Smooth muscle cell (in vitro differentiated cells): ENCODE results near the gene SLC1A2. TPM values are rescaled to one million over a fixed set of nuclear protein-coding genes. Genes with fewer than 3 reads are reported as not detected.
A peak's percentile ranks its signal among the peaks of the same experiment; 100 is the strongest.

Experiments
- DNase-seq: peaks from one replicate; lab custom pipeline; 2025; ENCODE audit not compliant: unreplicated experiment; lab: John Stamatoyannopoulos, UW
- H2AFZ ChIP-seq: fragments of 200-600 bp; sonication (generic); 2 replicates; pipeline ENCODE4 v1.6.0; 2016; ENCODE audit warnings: antibody characterized with exemption, low read depth, mild to moderate bottlenecking
- H3F3A ChIP-seq: fragments of 200-600 bp; sonication (generic); 2 replicates; pipeline ENCODE4 v1.6.0; 2017; ENCODE audit warnings: antibody characterized with exemption, low read depth
- H3K27ac ChIP-seq: fragments of 200-600 bp; sonication (generic); 2 replicates; pipeline ENCODE4 v1.5.1; 2016; ENCODE audit warnings: low read depth, mild to moderate bottlenecking
- H3K27me3 ChIP-seq: fragments of 200-600 bp; sonication (generic); 2 replicates; pipeline ENCODE4 v1.6.1; 2016; ENCODE audit warnings: low read depth, mild to moderate bottlenecking
- H3K36me3 ChIP-seq: fragments of 200-600 bp; sonication (generic); 2 replicates; pipeline ENCODE4 v1.5.1; 2016; ENCODE audit warnings: low read depth
- H3K4me1 ChIP-seq: fragments of 200-600 bp; sonication (generic); 2 replicates; pipeline ENCODE4 v1.5.1; 2016; ENCODE audit warnings: low read depth
- H3K4me2 ChIP-seq: fragments of 200-600 bp; sonication (generic); 2 replicates; pipeline ENCODE4 v1.6.0; 2016; ENCODE audit warnings: mild to moderate bottlenecking
- H3K4me3 ChIP-seq: fragments of 200-600 bp; sonication (generic); 2 replicates; pipeline ENCODE4 v1.5.1; 2016; ENCODE audit warnings: mild to moderate bottlenecking
- H3K79me2 ChIP-seq: fragments of 200-600 bp; sonication (generic); 2 replicates; pipeline ENCODE4 v1.6.0; 2016; ENCODE audit warnings: low read depth, mild to moderate bottlenecking
- H3K9ac ChIP-seq: fragments of 200-600 bp; sonication (generic); 2 replicates; pipeline ENCODE4 v1.6.0; 2016; ENCODE audit warnings: low read depth
- H3K9me3 ChIP-seq: fragments of 200-600 bp; sonication (generic); replicated peaks from 2 replicates; pipeline ENCODE4 v1.5.1; 2016; ENCODE audit warnings: low read depth
- H4K20me1 ChIP-seq: fragments of 200-600 bp; sonication (generic); 2 replicates; pipeline ENCODE4 v1.6.0; 2016; ENCODE audit warnings: low read depth
- WGBS: methylation state at CpG from one replicate; pipeline ENCODE4 v1.1.7; 2016; ENCODE audit warnings: low lambda C conversion rate; 5-methylcytosine and 5-hydroxymethylcytosine counted together
- polyA plus RNA-seq: library from polyadenylated mRNA; unstranded; fragments of >200 nt; fragmentation: Nextera tagmentation; extraction: Ambion mirVana; gene quantifications from 2 replicates; pipeline ENCODE4 v1.2.1, GENCODE V29; 2016
- total RNA-seq: library from RNA; depleted of rRNA; stranded (reverse); fragments of >200 nt; gene quantifications from 2 replicates; pipeline ENCODE4 v1.2.3, GENCODE V29; 2014
- TF ChIP-seq, protein P1 (sequence below): fragments of 200-600 bp; sonication (generic); IDR thresholded peaks from 2 replicates; pipeline ENCODE4 v1.5.1; 2017; ENCODE audit warnings: borderline replicate concordance, mild to moderate bottlenecking, antibody characterized with exemption; ENCODE audit not compliant: insufficient read depth, poor library complexity, severe bottlenecking

SLC1A2 gene
- total and polyA plus RNA-seq, 2 experiments from 2014 or later: 3.6 TPM; not detected in 1

- no peak overlapping the region for H2AFZ ChIP-seq
- no peaks in the 10 kb centered on the region for H3K36me3 ChIP-seq
- peaks cover 41% of the 10 kb centered on the region for H3K27me3 ChIP-seq
- no peaks in the 10 kb centered on the region for H3F3A ChIP-seq
- DNase-seq: no peak
- H3K79me2 ChIP-seq: no peaks in the 10 kb centered on the region
- H3K9ac ChIP-seq: no peak overlapping the region
- no peak overlapping the region for H3K27ac ChIP-seq
- H3K4me1 ChIP-seq: no peaks in the 10 kb centered on the region
- 60% methylated on average over 2 of the region's 2 CpGs for WGBS
- no peak overlapping the region for H3K4me2 ChIP-seq
- TF ChIP-seq, protein P1, sequence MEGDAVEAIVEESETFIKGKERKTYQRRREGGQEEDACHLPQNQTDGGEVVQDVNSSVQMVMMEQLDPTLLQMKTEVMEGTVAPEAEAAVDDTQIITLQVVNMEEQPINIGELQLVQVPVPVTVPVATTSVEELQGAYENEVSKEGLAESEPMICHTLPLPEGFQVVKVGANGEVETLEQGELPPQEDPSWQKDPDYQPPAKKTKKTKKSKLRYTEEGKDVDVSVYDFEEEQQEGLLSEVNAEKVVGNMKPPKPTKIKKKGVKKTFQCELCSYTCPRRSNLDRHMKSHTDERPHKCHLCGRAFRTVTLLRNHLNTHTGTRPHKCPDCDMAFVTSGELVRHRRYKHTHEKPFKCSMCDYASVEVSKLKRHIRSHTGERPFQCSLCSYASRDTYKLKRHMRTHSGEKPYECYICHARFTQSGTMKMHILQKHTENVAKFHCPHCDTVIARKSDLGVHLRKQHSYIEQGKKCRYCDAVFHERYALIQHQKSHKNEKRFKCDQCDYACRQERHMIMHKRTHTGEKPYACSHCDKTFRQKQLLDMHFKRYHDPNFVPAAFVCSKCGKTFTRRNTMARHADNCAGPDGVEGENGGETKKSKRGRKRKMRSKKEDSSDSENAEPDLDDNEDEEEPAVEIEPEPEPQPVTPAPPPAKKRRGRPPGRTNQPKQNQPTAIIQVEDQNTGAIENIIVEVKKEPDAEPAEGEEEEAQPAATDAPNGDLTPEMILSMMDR: peak; percentile 58
- no peaks in the 10 kb centered on the region for H4K20me1 ChIP-seq
- H3K9me3 ChIP-seq: no peaks in the 10 kb centered on the region
- no peak overlapping the region for H3K4me3 ChIP-seq
Measured at GRCh38 chr11:35412285-35412684, 7.1 kb downstream of the SLC1A2 start.

GRCh38 chr11:35407041-35407440 is 12.3 kb downstream of the SLC1A2 start:
- Histone ChIP-seq H2AFZ (no peak overlapping the region), H3K4me1 (no peaks in the 10 kb centered on the region), H3K9me3 (no peaks in the 10 kb centered on the region), H3F3A (no peaks in the 10 kb centered on the region), H3K4me3 (no peak overlapping the region), H3K27me3 (peaks cover 9% of the 10 kb centered on the region), H3K4me2 (no peak overlapping the region), H3K79me2 (no peaks in the 10 kb centered on the region), H3K36me3 (no peaks in the 10 kb centered on the region), H3K9ac (no peak overlapping the region), H4K20me1 (no peaks in the 10 kb centered on the region), H3K27ac (no peak overlapping the region)
- WGBS: 78% methylated on average over 1 of the region's 1 CpG
- DNase-seq: no peak
- TF ChIP-seq, protein P1: no peak

- Histone ChIP-seq H3F3A (no peaks in the 10 kb centered on the region), H3K9me3 (no peaks in the 10 kb centered on the region), H3K4me3 (no peak overlapping the region), H3K4me2 (no peak overlapping the region), H3K27me3 (peaks cover 5% of the 10 kb centered on the region), H3K27ac (no peak overlapping the region), H2AFZ (no peak overlapping the region), H3K4me1 (no peaks in the 10 kb centered on the region), H3K9ac (no peak overlapping the region), H3K79me2 (no peaks in the 10 kb centered on the region), H4K20me1 (no peaks in the 10 kb centered on the region), H3K36me3 (no peaks in the 10 kb centered on the region)
- no peak for DNase-seq
- WGBS: 40% methylated on average over 7 of the region's 7 CpGs
- TF ChIP-seq, protein P1: peak; percentile 42
Measured at GRCh38 chr11:35404388-35404775, 15.0 kb downstream of the SLC1A2 start.

GRCh38 chr11:35403765-35404387 is 15.5 kb downstream of the SLC1A2 start:
- H3K36me3 ChIP-seq: no peaks in the 10 kb centered on the region
- peaks cover 5% of the 10 kb centered on the region for H3K27me3 ChIP-seq
- no peak overlapping the region for H3K4me2 ChIP-seq
- WGBS: 88% methylated on average over 7 of the region's 7 CpGs
- no peak overlapping the region for H3K4me3 ChIP-seq
- TF ChIP-seq, protein P1: no peak
- DNase-seq: no peak
- H3K9me3 ChIP-seq: no peaks in the 10 kb centered on the region
- H3K79me2 ChIP-seq: no peaks in the 10 kb centered on the region
- H3K4me1 ChIP-seq: no peaks in the 10 kb centered on the region
- H4K20me1 ChIP-seq: no peaks in the 10 kb centered on the region
- no peak overlapping the region for H3K27ac ChIP-seq
- H3F3A ChIP-seq: no peaks in the 10 kb centered on the region
- no peak overlapping the region for H3K9ac ChIP-seq
- no peak overlapping the region for H2AFZ ChIP-seq
